HG02981 (cell line): ENCODE data around the gene PLSCR4.
A peak's percentile ranks its signal among the peaks of the same experiment; 100 is the strongest.

Experiments used
- ATAC-seq: cut with Tn5 transposase; IDR thresholded peaks from one replicate; pipeline ENCODE4 v1.9.1; 2021; ENCODE audit warnings: mild to moderate bottlenecking, moderate library complexity; ENCODE audit not compliant: unreplicated experiment

PLSCR4 gene

DNA sequence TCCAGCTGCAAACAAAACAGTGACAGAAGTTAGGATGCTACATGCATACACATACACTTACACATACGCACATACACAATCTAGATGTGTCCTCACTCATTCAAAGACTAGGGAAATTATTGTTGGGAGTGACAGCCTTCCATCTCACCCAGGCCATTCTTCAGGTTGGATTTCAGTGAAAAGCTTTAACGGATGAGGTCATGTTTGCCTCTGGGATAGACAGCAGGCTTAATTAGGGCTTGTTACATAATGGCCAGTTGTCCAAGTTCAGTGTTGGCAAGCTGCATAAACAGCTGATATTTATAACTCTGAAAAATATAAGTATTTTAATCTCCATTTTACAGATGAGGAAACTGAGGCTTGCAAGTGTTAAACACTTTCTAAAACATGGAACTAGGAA is 54.1 kb downstream of the PLSCR4 start:
- no peak for ATAC-seq

DNA sequence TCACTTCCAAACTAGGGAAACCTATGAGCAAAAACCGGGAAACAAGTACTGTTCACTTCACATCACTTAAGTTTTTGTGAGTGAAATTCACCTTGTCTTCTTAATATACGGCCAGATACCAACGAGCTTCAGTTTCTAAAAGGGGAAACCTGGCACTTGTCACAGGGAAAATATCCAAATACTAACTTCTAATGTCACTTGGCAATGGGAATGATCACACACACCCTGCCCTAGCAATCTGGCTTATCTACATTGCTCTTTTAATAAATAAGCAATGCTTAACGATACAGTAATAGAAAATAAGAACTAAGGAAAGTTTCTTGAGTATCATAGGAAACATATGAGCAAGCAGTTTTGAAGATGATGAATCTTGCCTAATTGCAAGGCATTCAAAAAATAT is 55.3 kb downstream of the PLSCR4 start:
- no peak for ATAC-seq

DNA sequence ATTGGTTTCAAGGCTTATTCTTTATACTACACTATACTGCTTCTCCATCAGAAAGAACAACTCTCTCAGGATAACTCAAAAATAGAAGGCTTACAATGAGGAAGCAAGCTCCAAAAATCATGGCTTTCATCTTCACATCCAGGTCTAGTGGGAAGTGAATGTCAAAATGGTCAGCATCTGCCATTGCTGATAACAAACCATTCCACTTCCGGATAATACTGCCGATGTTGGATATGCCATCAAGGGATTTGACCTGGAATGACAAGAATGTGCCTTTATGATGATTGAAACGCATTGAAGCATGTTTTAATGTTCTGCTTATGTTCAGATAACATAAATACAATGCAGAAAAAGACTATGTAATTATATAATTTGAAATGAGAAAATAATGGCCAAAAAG is 55.9 kb downstream of the PLSCR4 start:
- ATAC-seq, result no peak

DNA sequence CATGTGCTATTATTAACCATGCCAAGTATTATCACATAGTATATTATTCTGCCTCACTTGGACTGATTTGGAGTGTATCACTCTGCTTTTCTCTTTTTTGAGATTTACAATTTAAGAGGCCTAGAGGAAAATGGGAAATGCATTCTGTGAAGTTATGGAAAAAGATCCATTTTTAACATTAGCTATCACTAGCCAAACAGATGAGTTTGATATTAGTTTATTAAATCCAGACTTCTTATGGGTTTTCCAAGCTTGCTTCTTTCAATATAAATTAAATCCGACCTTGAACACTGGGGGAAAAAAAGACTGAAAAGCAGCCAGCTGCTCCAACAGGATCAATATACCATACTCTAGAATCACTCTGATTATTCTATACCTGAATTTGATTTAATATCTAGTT is 59.9 kb downstream of the PLSCR4 start:
- no peak for ATAC-seq

DNA sequence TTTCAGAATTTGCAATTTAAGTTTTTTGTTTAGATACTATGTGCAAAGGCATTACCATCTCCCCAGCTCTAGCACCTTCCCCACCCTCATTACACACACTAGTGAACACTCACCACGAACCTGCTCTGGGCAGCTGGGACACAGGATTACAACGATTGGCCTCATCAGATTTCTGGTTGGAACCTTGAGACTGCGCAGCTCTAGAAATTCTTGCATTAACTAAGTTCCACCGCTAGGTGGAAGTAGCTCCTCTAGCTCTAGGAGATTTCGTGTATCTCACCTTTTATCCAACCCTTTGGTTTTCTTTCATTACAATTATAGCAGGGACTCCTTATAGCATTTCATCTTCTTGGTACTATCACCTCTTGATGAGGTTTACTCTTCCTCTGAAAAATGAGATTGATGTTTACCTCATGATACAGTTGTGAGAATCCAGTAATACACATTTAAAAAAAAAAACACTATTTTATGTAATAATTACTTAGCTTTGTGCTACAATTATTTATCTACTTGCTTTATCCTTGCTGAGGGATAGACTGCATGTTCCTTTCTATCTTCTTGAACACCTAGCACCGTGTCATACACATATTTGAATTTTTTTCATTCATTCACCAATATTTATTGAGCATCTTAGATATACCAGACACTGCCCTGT is 61.3 kb downstream of the PLSCR4 start:
- peak; percentile 96 for ATAC-seq

DNA sequence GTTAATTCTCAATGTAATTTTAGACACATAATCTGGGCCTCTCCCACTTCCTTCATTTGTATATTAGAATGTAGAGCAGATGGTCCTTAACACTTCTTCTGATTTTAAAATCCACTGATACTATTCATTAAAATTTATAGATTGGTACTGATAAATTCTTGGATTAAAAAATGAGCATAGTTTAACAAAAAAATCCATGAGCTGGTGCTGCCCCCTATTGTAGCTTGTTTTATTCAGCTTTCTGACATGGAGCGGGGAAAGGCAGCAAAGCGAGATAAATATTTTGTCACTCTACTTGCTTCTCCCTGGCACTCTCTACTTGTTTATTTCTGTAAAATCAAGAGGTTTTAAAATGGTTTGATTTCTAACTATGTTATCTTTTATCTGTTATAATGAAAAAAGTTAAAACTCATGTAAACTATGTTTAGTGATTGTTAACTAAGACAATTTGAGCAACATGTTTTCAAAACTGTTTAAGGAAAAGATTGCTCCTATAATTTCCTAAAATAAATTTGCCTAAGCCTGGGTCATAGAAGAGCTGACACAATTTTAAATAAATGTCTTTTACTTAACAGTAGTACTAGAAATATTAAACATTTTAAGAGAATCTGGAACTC is 63.5 kb downstream of the PLSCR4 start:
- ATAC-seq, result no peak

DNA sequence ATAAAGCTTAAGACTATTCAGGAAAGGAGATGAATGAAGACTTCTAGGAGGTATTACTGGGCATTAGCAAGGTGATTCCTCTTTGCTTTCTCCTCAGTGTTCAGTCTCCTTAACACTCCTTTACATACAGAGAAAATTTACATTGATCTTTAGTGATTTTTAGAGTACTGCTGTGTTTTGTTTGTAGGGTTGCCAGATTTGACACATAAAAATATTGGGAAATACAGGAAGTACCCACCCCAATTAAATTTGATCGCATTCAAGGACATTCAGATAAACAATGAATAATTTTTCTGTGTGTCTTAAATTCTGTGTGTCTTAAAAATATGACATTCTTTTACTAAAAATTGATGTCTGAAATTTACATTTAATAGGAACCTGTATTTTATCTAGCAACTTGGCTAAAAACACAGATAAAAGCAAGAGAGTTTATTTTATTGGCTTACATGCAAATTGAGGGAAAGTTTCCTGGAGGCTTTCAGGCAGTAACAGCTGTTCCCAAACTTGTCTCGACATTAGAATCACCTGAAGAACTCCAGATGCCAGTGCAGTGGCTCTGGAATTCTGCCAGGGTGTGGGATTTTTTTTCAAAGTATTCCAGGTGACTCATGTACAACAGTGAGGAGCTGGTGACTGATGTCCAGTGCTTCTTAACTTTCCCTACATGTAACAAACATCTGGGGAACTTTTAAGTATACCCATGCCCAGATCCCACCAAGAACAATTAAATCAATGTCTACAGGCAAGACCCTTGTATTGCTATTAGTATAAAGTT is 66.5 kb downstream of the PLSCR4 start:
- no peak for ATAC-seq

DNA sequence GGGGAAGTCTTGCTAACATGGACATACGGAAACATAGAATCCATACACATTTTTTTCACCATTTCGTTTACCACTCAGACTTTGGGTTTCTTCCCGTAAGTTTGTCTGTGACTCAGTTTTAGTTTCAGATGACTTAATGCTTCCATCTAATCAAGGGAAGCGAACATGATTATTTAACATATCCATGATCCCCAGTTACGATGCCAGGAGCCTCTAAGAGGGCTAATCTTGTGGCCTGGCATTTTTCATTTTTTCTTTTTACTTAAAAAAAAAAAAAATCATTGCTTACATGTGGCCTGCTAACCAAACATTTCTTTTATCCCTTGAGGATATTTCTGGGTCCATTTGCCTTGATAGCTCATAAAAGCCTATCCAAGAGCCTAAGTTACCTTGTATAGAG is 69.7 kb downstream of the PLSCR4 start:
- no peak for ATAC-seq

DNA sequence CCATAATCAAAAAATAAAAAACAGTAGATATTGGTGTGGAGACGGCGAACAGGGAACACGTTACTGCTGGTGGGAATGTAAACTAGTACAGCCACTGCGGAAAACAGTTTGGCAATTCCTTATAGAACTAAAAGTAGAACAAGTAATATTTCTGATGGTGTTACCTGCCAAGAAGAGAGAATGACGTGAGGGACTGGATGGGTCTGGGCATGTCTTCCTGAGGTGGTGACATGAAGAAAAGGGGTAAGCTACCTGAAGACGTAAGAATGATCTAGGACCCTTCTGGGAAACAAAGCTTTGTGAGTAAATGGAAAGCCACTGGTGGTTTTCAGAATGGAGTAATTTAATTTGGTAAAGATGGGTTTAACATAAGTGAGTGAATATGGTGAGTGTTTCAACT is 70.5 kb downstream of the PLSCR4 start:
- no peak for ATAC-seq

DNA sequence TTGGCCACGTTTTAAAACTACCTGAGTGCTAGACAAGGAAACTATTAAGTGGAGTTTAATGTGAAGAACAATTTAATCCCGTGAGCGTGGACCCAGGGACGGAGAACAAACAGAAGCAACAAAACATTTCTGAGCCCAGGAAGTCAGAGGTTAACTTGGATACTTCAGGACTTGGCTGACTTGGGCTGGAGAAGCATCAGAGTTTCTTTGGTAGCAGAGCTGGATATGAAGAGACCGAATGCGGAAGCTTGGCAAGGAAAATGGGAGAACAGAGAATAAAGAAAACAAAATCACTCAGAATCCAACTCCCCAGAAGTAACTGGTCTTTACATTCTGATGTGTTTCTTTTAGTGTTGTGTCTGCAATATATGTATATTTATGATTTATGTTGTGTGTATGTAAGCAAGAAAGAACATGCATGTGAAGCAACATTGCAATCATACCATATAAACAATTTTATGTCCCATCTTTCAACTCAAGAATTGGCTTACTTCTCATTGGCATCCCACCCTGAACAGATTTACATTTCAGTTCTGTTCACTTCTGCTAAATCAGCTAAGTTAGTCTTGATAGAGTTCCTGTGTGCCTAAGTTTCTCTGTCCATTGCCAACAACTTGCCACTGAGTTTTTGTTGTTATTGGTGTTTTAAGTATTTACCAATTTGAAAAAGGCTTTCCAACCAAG is 72.8 kb downstream of the PLSCR4 start:
- ATAC-seq, result no peak

DNA sequence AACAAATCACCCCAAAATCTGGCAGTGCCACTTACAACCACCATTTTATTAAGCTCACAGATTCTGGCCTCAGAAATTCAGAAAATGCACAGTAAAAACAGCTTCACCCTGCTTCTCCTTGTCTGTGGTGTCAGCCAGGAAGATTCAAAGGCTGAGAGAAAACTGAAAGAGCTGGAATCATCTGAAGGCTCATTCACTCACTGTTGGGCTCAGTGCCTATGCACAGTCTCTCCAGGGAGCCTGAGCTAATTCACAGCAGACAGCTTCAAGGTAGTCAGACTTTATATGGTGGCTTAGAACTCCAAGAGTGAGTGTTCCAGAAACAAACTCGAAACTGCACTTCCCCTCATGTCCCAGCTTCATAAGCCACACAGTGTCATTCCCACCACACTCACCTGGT is 73.4 kb downstream of the PLSCR4 start:
- ATAC-seq, result no peak

DNA sequence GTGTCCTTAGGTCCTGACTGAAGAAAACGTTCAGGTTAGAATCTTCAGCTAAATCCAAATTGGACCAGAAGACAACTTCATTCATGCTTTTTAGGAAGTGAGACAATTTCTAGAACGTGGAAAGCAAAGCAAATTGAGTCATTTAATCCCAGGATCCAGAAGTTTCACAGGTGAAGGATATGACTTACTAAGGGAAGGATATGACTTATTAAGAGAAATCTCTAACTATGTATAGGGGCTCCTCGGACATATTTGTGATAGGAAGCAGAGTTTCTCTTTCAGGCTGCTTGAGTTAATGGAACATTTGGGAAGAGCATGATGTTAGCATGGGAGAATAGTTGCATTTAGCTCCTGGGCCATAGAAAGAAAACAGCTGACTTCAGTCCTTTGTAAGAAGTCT is 73.8 kb downstream of the PLSCR4 start:
- ATAC-seq, result no peak

DNA sequence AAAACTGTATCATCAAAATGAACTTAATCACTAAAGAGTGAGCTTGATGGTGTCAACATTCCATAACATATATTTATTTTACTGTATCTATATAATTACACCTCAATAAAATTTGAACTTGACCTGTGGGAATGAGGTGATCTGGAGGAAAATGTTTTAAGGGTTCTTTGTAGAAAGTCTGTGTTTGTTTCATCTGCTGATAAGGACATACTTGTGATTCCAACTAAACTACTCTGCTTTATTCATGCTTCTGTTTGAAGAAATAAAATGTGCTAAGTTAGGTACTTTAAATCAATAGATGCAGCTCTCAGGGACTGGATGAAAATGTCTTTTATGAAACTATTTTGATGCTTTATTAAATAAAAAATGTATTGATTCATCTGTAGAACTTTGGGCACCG is 78.3 kb downstream of the PLSCR4 start:
- no peak for ATAC-seq

DNA sequence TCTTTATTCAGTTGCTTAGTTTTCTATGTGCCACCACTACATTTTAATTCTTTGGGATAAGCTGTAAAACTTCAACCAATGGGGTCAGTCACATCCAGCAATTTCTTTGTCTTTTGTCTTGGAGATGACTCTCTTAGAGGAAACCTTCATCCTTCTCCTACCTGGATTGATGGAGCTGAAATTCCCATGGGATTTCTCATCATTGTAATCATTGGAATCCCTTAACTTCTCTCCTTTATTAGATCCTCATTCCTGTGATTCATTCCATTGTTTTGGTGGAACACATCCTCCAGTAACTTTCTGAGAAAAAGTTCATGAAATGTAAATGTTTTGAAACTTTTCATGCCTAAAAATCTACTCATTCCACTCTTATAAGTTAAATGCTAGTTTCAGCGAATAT is 80.3 kb downstream of the PLSCR4 start:
- ATAC-seq, result no peak

DNA sequence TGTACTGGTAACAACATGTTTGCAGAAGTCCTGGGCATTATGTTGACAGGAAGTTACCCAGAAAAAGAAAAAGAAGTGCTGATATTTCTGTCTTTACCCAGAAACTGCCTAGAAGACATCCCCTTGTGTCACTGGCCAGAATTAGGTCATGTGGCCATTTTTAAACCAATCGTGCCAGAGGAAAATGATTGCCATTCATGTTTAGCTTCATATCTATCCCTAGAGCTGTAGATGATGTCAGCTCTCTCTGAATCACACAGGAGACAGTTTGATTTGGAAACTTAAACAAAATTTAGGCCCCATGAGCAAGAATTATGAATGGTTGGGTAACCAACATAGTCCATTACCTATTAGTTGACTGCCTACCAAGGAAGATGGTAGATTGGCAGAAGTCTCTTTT is 81.0 kb downstream of the PLSCR4 start:
- no peak for ATAC-seq

DNA sequence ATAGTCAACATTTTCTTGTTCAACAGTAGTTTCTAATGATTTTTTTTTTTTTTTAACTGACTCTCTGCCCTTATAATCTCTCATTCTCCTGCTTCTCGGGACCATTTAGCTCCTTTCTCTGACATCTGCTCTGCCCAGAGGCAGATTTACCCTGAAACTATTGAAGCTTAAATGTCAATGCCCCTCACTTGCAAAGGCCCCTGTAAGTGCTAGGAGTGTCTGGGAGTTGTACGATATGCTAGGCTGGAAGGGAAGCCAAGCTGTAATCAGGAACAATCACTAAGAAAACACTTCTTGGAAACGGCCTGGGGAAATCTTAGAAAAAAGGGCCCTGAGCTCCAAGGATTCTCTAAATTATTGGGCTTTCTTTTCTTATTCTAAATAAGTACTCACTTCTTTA is 84.1 kb downstream of the PLSCR4 start:
- no peak for ATAC-seq

DNA sequence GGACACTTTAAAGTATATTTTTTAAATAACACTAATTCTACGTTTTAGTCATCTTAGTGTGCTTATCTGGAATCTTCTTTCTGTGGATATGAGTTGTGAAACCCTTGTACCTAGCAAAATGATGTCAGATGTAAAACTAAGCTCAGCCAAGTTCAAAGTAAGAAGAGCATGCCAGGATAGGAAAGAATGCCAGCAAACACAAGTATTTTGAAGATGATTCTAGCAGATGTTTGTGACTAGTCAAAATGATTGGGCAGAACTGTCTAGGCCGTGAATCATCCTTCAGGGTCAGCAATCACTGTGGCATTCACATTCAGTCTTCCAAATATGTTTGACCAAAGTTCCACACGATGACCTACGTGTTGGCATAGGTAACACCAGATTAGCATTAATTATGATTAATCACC is 84.5 kb downstream of the PLSCR4 start:
- no peak for ATAC-seq

DNA sequence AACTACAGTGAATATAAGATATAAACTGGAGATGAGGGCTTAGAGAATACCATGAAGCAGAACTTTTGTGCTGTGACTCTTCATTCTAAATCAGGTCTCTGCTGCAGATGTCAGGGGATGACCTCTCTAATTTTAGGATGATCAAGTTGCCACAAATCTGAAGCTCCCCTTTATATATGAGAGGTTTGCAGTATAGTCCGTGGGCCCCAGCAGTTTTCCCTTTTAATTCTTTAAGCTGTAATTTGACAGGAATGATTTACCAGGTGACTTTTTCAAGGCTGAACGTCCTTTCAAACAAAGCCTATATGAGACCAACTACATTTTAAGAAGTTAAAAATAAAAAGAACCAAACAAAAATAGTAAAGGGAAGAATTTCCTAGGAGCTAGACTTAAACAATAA is 85.0 kb downstream of the PLSCR4 start:
- no peak for ATAC-seq

DNA sequence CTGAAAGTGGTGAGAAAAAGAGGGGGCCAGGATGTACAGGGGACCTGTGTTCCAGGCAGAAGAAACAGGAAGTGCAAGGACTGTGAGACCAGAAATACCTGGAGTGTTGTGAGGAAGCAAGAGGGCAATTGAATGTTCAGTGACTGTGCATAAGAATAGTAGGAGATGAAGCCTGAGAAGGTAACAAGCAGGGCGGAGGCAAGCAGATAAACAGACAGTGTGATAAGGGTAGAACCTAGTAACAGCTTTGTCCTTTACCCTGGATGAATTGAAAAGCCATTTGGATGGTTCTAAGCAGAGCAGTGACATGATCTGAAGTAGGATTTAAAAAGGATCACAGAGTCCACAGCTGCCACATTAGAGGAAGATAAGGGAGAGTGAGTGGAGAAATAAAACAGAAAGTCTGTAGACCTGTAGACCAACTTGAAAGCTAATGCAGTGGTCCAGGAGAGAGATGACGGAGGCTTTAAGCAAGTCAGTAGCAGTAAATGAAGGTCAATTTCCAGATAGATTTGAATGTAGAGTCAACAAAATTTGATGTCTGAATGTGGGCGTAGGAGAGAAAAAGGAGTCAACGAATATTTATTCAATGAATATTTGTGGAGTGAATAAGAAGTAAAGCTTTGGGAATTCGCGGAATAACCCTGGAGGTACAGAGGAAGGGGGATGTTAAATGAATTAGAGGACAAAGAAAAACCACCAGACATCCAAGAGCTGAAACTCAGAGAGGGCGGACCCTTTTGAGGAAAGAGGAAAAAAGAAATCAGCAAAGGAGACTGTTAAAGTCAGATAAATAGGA is 85.7 kb downstream of the PLSCR4 start:
- ATAC-seq, result no peak

DNA sequence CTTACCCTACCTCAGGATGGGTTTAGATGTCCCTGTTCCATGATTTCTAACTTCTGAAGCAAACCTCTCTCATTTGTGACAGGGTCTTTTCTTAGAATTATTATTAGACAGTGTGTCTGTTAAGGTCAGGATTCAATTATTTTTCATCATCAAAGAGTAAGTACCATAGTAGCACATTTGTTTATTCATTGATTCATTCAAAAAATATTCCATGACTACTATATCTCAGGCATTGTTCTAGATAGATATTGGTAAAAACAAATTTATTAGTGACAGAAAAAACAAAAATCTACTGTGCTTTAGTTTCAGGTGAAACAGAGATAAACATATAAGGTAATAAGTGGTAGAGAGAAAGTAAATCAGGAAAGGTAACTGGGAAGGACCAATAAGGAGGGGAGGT is 86.4 kb downstream of the PLSCR4 start:
- ATAC-seq, result no peak

DNA sequence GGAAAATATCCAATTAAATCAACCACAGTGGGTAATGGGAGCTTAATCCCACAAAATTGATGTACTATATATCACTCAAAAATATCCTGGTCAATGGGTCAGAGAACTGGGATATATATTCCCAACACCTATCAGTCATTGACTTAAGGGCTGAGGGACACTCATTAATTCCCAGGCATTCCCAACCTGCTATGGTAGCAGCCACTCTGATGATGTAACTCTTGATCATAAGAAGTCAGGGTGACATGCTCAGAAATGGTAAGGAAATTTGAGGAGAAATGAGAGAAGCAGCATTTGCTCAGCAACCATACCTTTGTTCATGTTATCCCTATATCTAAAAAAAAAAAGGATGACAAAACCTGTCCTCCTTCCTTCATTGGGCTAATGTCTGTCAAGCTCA is 86.8 kb downstream of the PLSCR4 start:
- no peak for ATAC-seq
